Gastroesophageal sphincter (tissue), 4 donors: ENCODE measurements around the gene RAX. TPM values are rescaled to one million over a fixed set of nuclear protein-coding genes. Genes with fewer than 3 reads are reported as not detected.

Experiments used
- ATAC-seq: fragments of 150-250 bp; one replicate; pipeline ENCODE4 v1.9.1; 2016; ENCODE audit warnings: mild to moderate bottlenecking, moderate library complexity
- H3K27ac ChIP-seq, 4 donors: fragments of 200-600 bp; sonication (generic) in 3 of 4; 1 replicate in 3 of 4; 2 replicates in 1 of 4; pipeline ENCODE4 v1.5.1; 2016 to 2019
- H3K27me3 ChIP-seq: fragments of 200-600 bp; sonication (generic); one replicate; pipeline ENCODE4 v1.5.1; 2019
- H3K36me3 ChIP-seq, 2 donors: fragments of 200-600 bp; sonication (generic); one replicate each; pipeline ENCODE4 v1.5.1; 2019; ENCODE audit warnings: control low read depth in 1 of 2
- H3K4me1 ChIP-seq, 3 donors: fragments of 200-600 bp; sonication (generic); 1 replicate in 2 of 3; 2 replicates in 1 of 3; pipeline ENCODE4 v1.5.1; 2016 to 2019; ENCODE audit warnings: control low read depth in 2 of 3
- H3K4me3 ChIP-seq, 2 donors: fragments of 200-600 bp; sonication (generic); one replicate each; pipeline ENCODE4 v1.5.1; 2019; ENCODE audit warnings: mild to moderate bottlenecking in 1 of 2, moderate library complexity in 1 of 2
- H3K9me3 ChIP-seq, 3 donors: fragments of 200-600 bp; sonication (generic); one replicate each; pipeline ENCODE4 v1.5.1; 2017 to 2019; ENCODE audit warnings: control low read depth in 2 of 3
- EP300 ChIP-seq: sonication (generic); formaldehyde crosslinking; IDR thresholded peaks from one replicate; pipeline ENCODE4 v1.6.1; 2017; ENCODE audit warnings: antibody characterized with exemption, mild to moderate bottlenecking
- POLR2A ChIP-seq, 2 donors: fragments of 450-650 bp; IDR thresholded peaks; one replicate each; pipeline ENCODE4 v1.6.1; 2017; ENCODE audit warnings: antibody characterized with exemption in 2 of 2, mild to moderate bottlenecking in 2 of 2, moderate library complexity in 1 of 2
- POLR2AphosphoS5 ChIP-seq: sonication (generic); formaldehyde crosslinking; IDR thresholded peaks from one replicate; pipeline ENCODE4 v1.6.1; 2017; ENCODE audit warnings: antibody characterized with exemption
- WGBS, 2 donors: methylation state at CpG; one replicate each; pipeline ENCODE4 v1.1.5; 2018; ENCODE audit warnings: low coverage in 1 of 2; 5-methylcytosine and 5-hydroxymethylcytosine counted together
- total RNA-seq, 4 donors: library from RNA; depleted of rRNA; stranded (reverse); fragments of >200 nt; gene quantifications; one replicate each; pipeline ENCODE4 v1.1.0, GENCODE V29; 2016
- TF ChIP-seq, protein P1 (sequence below), 4 experiments: fragments of 200-600 bp in 2 of 4; fragments of 450-650 bp in 2 of 4; sonication (generic) in 1 of 4; IDR thresholded peaks; one replicate each; pipeline ENCODE4 v1.5.1; 2017 to 2019; ENCODE audit warnings: antibody characterized with exemption in 4 of 4, mild to moderate bottlenecking in 2 of 4, moderate library complexity in 2 of 4

Gene RAX
- total RNA-seq, 4 donors from 2014 or later: not detected

DNA sequence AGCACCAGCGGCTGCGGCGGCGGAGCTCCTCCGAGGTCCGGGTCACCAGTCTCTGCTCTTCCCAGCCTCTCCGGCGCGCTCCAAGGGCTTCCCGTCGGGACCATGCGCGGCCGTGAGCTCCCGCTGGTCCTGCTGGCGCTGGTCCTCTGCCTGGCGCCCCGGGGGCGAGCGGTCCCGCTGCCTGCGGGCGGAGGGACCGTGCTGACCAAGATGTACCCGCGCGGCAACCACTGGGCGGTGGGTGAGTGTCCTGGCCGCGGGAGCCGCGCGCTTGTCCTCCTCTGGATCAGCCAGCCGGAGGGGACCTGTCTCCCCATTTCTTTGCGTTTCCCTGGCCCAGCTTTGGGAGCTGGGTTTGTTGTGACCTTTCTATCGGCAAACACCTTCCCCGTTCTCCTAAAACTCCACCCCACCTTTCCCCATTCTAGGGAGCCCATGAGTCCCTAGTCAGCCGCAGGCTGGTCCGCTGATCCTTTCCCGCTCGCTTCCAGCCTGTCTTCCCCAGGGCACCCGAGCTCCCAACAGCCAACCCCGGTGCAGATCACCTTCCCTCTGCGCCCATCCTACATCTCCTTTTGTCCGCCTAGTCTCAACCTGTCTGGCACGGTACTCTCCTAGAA lies 53.0 kb downstream of the RAX start:
- Histone ChIP-seq H3K4me3 (no peak overlapping the region), H3K9me3 (no peaks in the 10 kb centered on the region), H3K27ac (no peak overlapping the region), H3K27me3 (peaks cover 85% of the 10 kb centered on the region), H3K36me3 (no peaks in the 10 kb centered on the region), H3K4me1 (peaks cover 0 to 18% (median 0%) of the 10 kb centered on the region in 3 donors)
- no peak for ATAC-seq
- TF ChIP-seq EP300: no peak
- no peak for TF ChIP-seq POLR2AphosphoS5
- no peak for TF ChIP-seq POLR2A (IDR thresholded peaks at IDR 0.05)
- TF ChIP-seq, protein P1, sequence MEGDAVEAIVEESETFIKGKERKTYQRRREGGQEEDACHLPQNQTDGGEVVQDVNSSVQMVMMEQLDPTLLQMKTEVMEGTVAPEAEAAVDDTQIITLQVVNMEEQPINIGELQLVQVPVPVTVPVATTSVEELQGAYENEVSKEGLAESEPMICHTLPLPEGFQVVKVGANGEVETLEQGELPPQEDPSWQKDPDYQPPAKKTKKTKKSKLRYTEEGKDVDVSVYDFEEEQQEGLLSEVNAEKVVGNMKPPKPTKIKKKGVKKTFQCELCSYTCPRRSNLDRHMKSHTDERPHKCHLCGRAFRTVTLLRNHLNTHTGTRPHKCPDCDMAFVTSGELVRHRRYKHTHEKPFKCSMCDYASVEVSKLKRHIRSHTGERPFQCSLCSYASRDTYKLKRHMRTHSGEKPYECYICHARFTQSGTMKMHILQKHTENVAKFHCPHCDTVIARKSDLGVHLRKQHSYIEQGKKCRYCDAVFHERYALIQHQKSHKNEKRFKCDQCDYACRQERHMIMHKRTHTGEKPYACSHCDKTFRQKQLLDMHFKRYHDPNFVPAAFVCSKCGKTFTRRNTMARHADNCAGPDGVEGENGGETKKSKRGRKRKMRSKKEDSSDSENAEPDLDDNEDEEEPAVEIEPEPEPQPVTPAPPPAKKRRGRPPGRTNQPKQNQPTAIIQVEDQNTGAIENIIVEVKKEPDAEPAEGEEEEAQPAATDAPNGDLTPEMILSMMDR (IDR thresholded peaks at IDR 0.05): no peak
- 0 to 2% methylated on average over 2 to 12 of the region's 46 CpGs for WGBS, 2 donors

DNA sequence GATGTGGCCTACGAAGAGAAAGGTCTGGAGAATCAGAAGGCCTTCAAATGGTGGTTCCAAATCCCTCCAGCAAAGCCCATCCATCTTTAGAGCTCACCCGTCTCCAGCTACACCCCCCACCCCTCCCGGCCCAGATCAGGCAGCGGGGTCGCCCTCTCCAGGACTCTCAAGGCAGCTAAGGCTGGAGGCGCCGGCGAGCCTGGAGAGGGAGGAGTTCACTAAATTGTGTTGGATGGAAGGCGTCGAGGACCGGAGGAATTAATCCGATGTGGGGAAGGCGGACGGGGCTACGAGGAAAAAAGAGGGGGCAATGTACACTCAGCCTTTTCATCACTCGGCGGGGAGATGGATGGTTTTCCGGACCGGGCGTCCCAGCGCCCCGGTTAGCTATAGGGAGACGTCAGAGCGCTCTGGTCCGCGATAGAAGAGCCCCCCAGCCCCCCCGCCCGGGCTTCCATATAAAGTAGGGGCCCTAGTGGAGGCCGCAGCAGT lies 53.5 kb downstream of the RAX start, which contains the start of gene GRP:
Gene GRP, plus strand, starts transcription at position 487 of the 492 bp plus-strand sequence. CDS start 108 bp downstream, outside the sequence.
- H3K9me3 ChIP-seq: no peaks in the 10 kb centered on the region
- no peak for TF ChIP-seq POLR2A (IDR thresholded peaks at IDR 0.05)
- TF ChIP-seq, protein P1 (IDR thresholded peaks at IDR 0.05): no peak
- no peak for TF ChIP-seq EP300
- no peak for TF ChIP-seq POLR2AphosphoS5
- no peak within 1 kb of the TSS for H3K4me3 ChIP-seq
- H3K4me1 ChIP-seq: peaks cover 0 to 18% (median 0%) of the 10 kb centered on the region in 3 donors
- peaks cover 89% of the 10 kb centered on the region for H3K27me3 ChIP-seq
- no peaks in the 10 kb centered on the region for H3K36me3 ChIP-seq
- 8 to 25% methylated on average over 1 to 3 of the region's 29 CpGs for WGBS, 2 donors
- no peak for ATAC-seq
- no peak within 1 kb of the TSS for H3K27ac ChIP-seq

DNA sequence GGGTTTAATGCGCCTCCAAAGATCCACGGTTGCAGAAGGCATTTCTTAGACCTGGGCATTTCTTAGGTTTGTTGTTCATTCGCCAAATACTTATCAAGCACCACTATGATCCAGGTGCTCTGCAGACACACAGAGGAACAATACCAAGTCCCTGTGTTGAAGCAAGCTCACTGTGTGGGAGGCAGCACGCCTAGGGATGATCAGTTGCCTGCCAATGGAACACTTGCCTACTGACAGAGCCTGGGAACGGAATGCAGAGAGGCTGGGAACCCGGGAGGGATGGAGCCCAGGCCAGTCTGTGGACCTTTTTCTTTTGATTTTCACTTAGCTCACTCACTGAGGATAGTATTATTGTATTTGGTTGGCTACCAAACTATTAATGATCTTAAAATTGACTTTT lies 55.2 kb downstream of the RAX start:
- Histone ChIP-seq H3K36me3 (no peaks in the 10 kb centered on the region), H3K4me3 (no peak overlapping the region), H3K27ac (no peak overlapping the region), H3K4me1 (peaks cover 0 to 18% (median 0%) of the 10 kb centered on the region in 3 donors), H3K9me3 (no peaks in the 10 kb centered on the region), H3K27me3 (peaks cover 91% of the 10 kb centered on the region)
- ATAC-seq: no peak
- TF ChIP-seq POLR2AphosphoS5 (no peak), POLR2A (IDR thresholded peaks at IDR 0.05) (no peak), EP300 (no peak)
- TF ChIP-seq, protein P1 (IDR thresholded peaks at IDR 0.05): no peak
- 69 to 71% methylated on average over 4 of the region's 6 CpGs for WGBS, 2 donors

Other genes starting within 250 kb of the RAX start
- gene SEC11C, start 133.6 kb downstream of the RAX start, total RNA-seq: 10 to 100 TPM; 14.7 to 25.2 (median 21.6) TPM
- 1 to 10 TPM in 1 of 4 donors, not detected in 3; 4.8 TPM for gene GRP, start 53.3 kb downstream of the RAX start, total RNA-seq
- gene CPLX4, start 45.2 kb upstream of the RAX start, total RNA-seq: not detected
- gene LMAN1, start 85.8 kb upstream of the RAX start, total RNA-seq: 10 to 100 TPM; 64.0 to 80.4 (median 68.5) TPM